Fibroblast of lung (primary cell): ENCODE results near the gene ESR2. TPM values are rescaled to one million over a fixed set of nuclear protein-coding genes. Genes with fewer than 3 reads are reported as not detected.
"Not testable (repeated sequence)": the region's sequence is repeated elsewhere in the genome, so short reads cannot be mapped to it uniquely, and the experiment has no call there.

Experiments
- DNase-seq, 2 donors: peaks; one replicate each; pipeline versions ENCODE4 v3.0.0 to v3.0.0-alpha.2; 2010; ENCODE audit warnings: low read depth in 2 of 2
- H2AFZ ChIP-seq: 2 replicates; pipeline ENCODE4 v1.5.1; 2012; ENCODE audit warnings: low read length, control low read depth, inconsistent platforms
- H3K27ac ChIP-seq: 2 replicates; pipeline ENCODE4 v1.5.1; 2011; ENCODE audit warnings: low read length, control low read depth; ENCODE audit not compliant: insufficient read depth
- H3K27me3 ChIP-seq: 2 replicates; pipeline ENCODE4 v1.5.1; 2011; ENCODE audit warnings: mild to moderate bottlenecking, low read length; ENCODE audit not compliant: control insufficient read depth, insufficient read depth
- H3K36me3 ChIP-seq: 2 replicates; pipeline ENCODE4 v1.5.1; 2011; ENCODE audit warnings: low read length; ENCODE audit not compliant: control insufficient read depth, insufficient read depth
- H3K4me1 ChIP-seq: 2 replicates; pipeline ENCODE4 v1.5.1; 2011; ENCODE audit warnings: low read length; ENCODE audit not compliant: control insufficient read depth, insufficient read depth; ENCODE audit errors: extremely low read depth
- H3K4me2 ChIP-seq: 2 replicates; pipeline ENCODE4 v1.5.1; 2011; ENCODE audit warnings: low read length, control low read depth; ENCODE audit not compliant: insufficient read depth; ENCODE audit errors: extremely low read depth
- H3K4me3 ChIP-seq, 4 experiments: fragments of 200-600 bp in 1 of 4; sonication (generic) in 1 of 4; replicated peaks in 1 of 4; 2 replicates each; pipeline ENCODE4 v1.5.1; 2011 to 2016; ENCODE audit warnings: low read length in 4 of 4, low read depth in 3 of 4, mild to moderate bottlenecking in 3 of 4, control low read depth in 2 of 4, inconsistent platforms in 1 of 4, mixed read lengths in 1 of 4; ENCODE audit not compliant: insufficient read depth in 1 of 4; ENCODE audit errors: control extremely low read depth in 1 of 4
- H3K79me2 ChIP-seq: 2 replicates; pipeline ENCODE4 v1.5.1; 2012; ENCODE audit warnings: mild to moderate bottlenecking, low read length, inconsistent platforms; ENCODE audit not compliant: control insufficient read depth, insufficient read depth
- H3K9ac ChIP-seq: 2 replicates; pipeline ENCODE4 v1.5.1; 2011; ENCODE audit warnings: mild to moderate bottlenecking, low read length, control low read depth; ENCODE audit not compliant: insufficient read depth
- H3K9me3 ChIP-seq: 2 replicates; pipeline ENCODE4 v1.5.1; 2012; ENCODE audit warnings: low read depth, low read length; ENCODE audit not compliant: control insufficient read depth, insufficient read depth
- H4K20me1 ChIP-seq: 2 replicates; pipeline ENCODE4 v1.5.1; 2011; ENCODE audit warnings: low read length; ENCODE audit not compliant: control insufficient read depth, insufficient read depth; ENCODE audit errors: extremely low read depth
- CTCF ChIP-seq, 2 donors: IDR thresholded peaks in 1 of 2; conservative IDR thresholded peaks in 1 of 2; 1 replicate in 1 of 2; 2 replicates in 1 of 2; pipeline ENCODE4 v1.5.1; 2011 to 2012; ENCODE audit warnings: low read length in 2 of 2, control low read depth in 1 of 2, inconsistent platforms in 1 of 2, low read depth in 1 of 2, mild to moderate bottlenecking in 1 of 2
- EZH2 ChIP-seq: IDR thresholded peaks from 2 replicates; pipeline ENCODE4 v1.5.1; 2012; ENCODE audit warnings: low read length, control low read depth, mild to moderate bottlenecking; ENCODE audit errors: missing control alignments
- polyA plus RNA-seq, 2 donors: library from polyadenylated mRNA; depleted of rRNA in 1 of 2; stranded (reverse) in 1 of 2; unstranded in 1 of 2; fragments of >200 nt; gene quantifications; 2 replicates each; pipeline ENCODE4 v1.2.1, GENCODE V29; 2011 to 2012; ENCODE audit warnings: missing spikeins in 1 of 2
- total RNA-seq: library from RNA; depleted of rRNA; stranded (reverse); fragments of >200 nt; gene quantifications from 2 replicates; pipeline ENCODE4 v1.2.1, GENCODE V29; 2014

The ESR2 gene
- total and polyA plus RNA-seq, 2 donors (not counting 1 experiment from before 2014, with no cell fraction given) = 0.02 to 0.66 TPM

GRCh38 chr14:64049616-64050381, 244.4 kb downstream of the ESR2 start:
- no peak for DNase-seq
- Histone ChIP-seq H3K9ac (no peak overlapping the region), H3K27ac (no peak overlapping the region), H3K4me1 (no peaks in the 10 kb centered on the region), H3K9me3 (no peaks in the 10 kb centered on the region), H4K20me1 (no peaks in the 10 kb centered on the region), H3K79me2 (no peaks in the 10 kb centered on the region), H3K4me2 (no peak overlapping the region), H3K27me3 (no peaks in the 10 kb centered on the region), H3K36me3 (no peaks in the 10 kb centered on the region), H2AFZ (no peak overlapping the region), H3K4me3 (no peak overlapping the region)
- TF ChIP-seq EZH2 (no peak), CTCF (conservative IDR thresholded peaks at IDR 0.05 in 1 of 2, IDR thresholded peaks at IDR 0.05 in 1 of 2; ENCODE audit: low read depth in 1 of 2, low read length in 2 of 2) (no peak)

GRCh38 chr14:64045091-64045490, 249.1 kb downstream of the ESR2 start:
- Histone ChIP-seq H3K79me2 (no peaks in the 10 kb centered on the region), H3K9me3 (no peaks in the 10 kb centered on the region), H2AFZ (no peak overlapping the region), H3K4me3 (no peak overlapping the region), H3K27ac (no peak overlapping the region), H4K20me1 (no peaks in the 10 kb centered on the region), H3K36me3 (no peaks in the 10 kb centered on the region), H3K4me2 (no peak overlapping the region), H3K9ac (no peak overlapping the region), H3K4me1 (no peaks in the 10 kb centered on the region), H3K27me3 (no peaks in the 10 kb centered on the region)
- no peak for TF ChIP-seq EZH2
- no peak for TF ChIP-seq CTCF (conservative IDR thresholded peaks at IDR 0.05 in 1 of 2, IDR thresholded peaks at IDR 0.05 in 1 of 2; ENCODE audit: low read depth in 1 of 2, low read length in 2 of 2)
- DNase-seq = no peak

GRCh38 chr14:64043296-64043695, 250.9 kb downstream of the ESR2 start:
- not testable (repeated sequence) for H3K4me2 ChIP-seq, H3K4me3 ChIP-seq, DNase-seq, H3K36me3 ChIP-seq, H3K27me3 ChIP-seq, H3K79me2 ChIP-seq, H2AFZ ChIP-seq, H3K4me1 ChIP-seq, H3K9me3 ChIP-seq, H3K9ac ChIP-seq, H3K27ac ChIP-seq, H4K20me1 ChIP-seq
